ENCODE measurements around the gene SLC4A3. TPM values are rescaled to one million over a fixed set of nuclear protein-coding genes. Genes with fewer than 3 reads are reported as not detected.

The SLC4A3 gene
- total and polyA plus RNA-seq, 2 of the 8 experiments (the other 6 are each of a cell fraction or from before 2014, with no cell fraction given) = 4.8 to 7.4 TPM

GRCh38 chr2:219656526-219656925 lies 29.1 kb downstream of the SLC4A3 start (continued):
- no peak for TF ChIP-seq SIX5 (IDR thresholded peaks at IDR 0.05; ENCODE audit: low read depth, low read length)
- no peak for TF ChIP-seq GTF2F1 (IDR thresholded peaks at IDR 0.05; ENCODE audit: borderline replicate concordance, low read depth, low read length)
- TF ChIP-seq KDM4A (IDR thresholded peaks at IDR 0.05; ENCODE audit: low read depth, low read length, severe bottlenecking) = no peak
- no peak for TF ChIP-seq CHD2 (IDR thresholded peaks at IDR 0.05; ENCODE audit: low read length)
- no peak for TF ChIP-seq RBBP5 (IDR thresholded peaks at IDR 0.05; ENCODE audit: borderline replicate concordance, low read depth, low read length)
- no peak for TF ChIP-seq SP1 (IDR thresholded peaks at IDR 0.05; ENCODE audit: low read depth, low read length)
- no peak for TF ChIP-seq SUZ12 (IDR thresholded peaks at IDR 0.05; ENCODE audit: low read length)
- no peak for TF ChIP-seq TAF7 (optimal IDR thresholded peaks at IDR 0.05; ENCODE audit: borderline replicate concordance, low read depth, low read length)
